Stimulated activated naive CD4-positive, alpha-beta T cell treated with Interleukin-2 at 50 U/mL for 16 hours (primary cell): ENCODE results near the gene SORCS2.

Source experiments
- DNase-seq: peaks from one replicate; lab custom pipeline; 2025; lab: John Stamatoyannopoulos, UW

Gene SORCS2

DNA sequence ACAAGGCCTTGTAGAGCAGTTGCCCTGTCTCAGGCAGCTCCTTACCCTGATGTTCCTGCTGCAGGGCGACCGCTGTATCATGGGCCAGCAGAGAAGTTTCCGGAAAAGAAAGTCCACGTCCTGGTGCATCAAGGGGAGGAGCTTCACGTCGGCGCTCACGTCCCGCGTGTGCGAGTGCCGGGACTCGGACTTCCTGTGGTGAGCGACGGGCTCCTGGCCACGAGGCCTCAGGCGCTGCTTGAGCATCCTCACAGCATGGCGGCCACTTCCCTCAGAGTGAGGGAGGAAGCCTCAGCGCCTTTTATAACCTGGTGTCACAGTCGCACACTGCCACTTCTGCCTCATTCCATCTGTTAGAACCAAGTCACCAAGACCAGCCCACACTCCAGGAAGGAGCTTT lies 521.8 kb downstream of the SORCS2 start:
- DNase-seq = no peak

DNA sequence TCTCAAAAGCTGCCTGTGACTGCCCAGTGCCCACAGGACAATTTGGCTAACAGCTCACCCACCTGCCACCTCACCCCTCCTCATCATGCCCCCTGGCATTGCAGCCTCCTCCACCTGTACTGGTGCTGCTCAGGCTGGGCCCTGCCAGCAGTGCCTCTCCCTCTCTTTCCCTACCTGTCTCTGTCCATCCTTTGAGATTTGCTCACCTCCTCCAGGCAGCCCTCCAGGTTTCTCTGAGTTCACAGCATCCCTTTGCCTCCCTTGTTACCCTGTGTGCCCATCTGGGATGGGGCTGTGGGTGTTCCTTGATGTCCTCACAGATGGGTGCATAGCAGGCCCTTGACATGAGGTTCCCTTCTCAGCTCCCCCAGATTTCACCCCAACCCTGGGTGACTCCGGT lies 522.4 kb downstream of the SORCS2 start:
- no peak for DNase-seq

- no peak for DNase-seq
Observed at GRCh38 chr4:7715271-7716009, 523.1 kb downstream of the SORCS2 start.

DNA sequence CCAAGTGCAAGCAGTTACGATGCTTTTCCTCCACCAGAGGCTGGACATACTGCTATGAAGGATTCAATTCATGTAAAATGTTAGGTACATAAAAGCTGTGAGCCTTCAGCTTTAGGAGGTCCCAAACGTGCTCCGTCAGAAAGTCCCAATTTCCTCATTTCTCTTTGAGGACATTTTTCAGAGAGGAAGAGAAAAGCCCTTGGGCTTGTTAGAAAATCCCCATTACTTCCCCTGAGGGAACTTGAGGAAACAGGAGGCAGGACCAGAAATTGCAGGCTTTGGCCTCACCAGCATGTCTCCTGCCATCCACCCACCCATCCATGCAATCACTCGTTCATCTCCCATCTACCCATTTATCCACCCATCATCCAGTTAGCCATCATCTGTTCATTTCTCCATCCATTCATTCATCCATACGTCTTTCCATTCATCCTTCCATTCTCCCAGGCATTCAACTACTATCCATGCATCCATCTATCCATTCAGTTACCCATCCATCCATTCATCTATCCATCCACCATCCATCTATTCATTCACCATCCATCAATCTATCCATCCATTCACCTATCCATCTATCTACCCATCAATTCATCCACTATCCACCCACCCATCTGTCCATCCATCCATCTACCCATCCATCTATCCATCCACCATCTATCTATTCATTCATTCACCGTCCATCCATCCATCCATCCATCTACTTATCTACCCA lies 523.8 kb downstream of the SORCS2 start:
- no peak for DNase-seq

DNA sequence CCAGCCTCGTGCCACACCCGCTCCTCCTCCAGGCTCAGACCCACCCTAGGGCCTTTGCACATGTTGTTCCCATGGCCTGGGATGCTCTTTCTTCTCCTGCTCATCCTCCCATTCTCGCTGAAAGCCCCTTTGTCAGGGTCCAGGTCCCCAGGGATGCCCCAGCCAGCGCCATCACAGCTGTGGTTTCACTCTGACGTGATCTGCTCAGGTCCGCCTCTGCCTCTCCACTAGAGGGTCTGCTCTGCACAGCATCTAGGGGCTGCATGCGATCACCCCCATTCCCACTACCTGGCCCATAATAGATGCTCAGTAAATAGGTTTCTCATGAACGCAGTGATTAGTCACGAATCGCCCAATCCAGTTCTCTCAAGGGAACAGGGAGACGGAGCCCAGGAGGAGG lies 524.8 kb downstream of the SORCS2 start:
- DNase-seq = no peak

- no peak for DNase-seq
Observed at GRCh38 chr4:7717946-7718490, 525.7 kb downstream of the SORCS2 start.

- DNase-seq = peak; percentile 45
Observed at GRCh38 chr4:7719354-7720174, 527.2 kb downstream of the SORCS2 start.

- no peak for DNase-seq
Observed at GRCh38 chr4:7721984-7722551, 529.7 kb downstream of the SORCS2 start.

DNA sequence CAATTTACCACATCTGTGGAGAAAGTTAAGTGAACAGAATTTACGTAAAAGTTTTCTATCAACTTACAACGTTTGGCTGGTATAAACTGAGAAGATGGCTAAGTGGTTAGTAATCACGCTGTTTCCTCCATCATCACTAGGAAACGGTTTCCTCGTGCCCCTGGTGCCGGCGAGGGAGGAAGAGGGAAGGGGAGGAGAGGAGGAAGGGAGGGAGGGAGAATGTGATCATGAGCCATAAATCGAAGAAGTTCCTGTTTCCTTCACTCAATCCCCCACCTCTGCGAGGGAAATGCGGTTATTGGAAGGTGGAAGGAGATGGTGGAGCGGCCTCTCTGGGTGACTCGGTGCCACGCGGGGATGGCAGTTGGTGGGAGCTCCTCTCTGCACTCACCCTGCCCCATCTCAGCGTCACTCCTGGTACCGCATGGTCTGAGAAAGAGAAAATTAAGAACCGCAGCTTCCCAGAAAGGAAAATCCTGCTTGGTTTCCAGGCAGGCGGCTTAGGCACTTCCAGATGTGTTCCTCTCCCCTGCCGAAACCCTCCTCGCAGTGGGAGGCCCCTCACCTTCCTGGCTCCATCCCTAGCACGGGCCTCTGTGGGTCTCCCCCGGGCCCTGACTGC lies 530.5 kb downstream of the SORCS2 start:
- no peak for DNase-seq

GRCh38 chr4:7723625-7724024 lies 531.3 kb downstream of the SORCS2 start:
- no peak for DNase-seq

DNA sequence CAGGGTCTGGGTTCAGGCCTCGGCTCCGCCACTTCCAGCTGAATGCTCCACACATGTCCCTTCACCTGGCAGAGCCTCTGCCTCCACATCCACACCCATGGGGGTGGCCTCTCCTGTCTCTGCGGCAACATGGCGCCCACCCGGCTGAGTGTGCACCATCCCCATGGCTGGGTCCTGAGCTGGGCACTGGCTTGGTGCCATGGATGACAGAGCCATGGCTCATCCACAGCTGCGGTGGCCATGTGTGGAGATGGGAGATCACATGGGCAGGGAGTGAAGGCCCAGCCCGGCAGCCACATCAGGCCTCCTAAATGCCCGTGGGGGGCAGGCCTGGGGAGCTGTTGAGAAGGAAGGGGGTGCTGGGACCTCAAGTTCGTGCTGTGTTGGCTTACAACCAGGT lies 533.6 kb downstream of the SORCS2 start:
- no peak for DNase-seq

DNA sequence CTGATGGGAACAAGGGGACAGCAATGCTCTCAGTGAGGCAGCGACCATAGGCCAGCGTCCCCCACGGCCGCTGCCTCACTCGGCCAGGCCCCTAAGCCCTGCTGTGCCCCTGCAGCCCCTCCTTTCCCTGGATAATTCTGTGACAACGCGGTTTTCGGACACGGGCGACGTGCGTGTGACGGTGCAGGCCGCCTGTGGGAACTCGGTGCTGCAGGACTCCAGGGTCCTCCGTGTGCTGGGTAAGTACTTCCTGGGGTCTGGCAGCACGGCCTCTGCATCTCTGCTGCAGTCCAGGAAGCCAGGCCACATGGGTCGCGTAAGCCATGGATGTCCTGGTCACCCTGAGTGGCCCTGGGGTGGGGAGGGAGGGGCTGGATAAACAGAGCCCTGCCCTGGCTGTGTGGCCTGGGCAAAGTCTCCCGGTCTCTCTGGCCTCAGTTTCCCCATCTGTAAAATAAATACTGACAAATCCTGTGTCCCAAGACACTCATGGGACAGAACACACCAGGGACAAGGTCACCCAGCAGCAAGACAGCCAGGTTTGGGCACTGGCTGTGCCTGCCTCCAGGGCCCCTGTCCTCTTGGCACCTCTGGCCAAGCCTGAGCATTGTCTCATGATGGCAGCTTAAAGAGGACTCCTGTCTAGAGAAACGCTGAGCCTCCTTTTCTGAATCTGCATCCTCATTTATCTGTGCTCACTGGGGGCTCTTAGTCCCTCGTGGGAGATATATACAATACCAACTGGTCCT lies 534.5 kb downstream of the SORCS2 start:
- DNase-seq = no peak

DNA sequence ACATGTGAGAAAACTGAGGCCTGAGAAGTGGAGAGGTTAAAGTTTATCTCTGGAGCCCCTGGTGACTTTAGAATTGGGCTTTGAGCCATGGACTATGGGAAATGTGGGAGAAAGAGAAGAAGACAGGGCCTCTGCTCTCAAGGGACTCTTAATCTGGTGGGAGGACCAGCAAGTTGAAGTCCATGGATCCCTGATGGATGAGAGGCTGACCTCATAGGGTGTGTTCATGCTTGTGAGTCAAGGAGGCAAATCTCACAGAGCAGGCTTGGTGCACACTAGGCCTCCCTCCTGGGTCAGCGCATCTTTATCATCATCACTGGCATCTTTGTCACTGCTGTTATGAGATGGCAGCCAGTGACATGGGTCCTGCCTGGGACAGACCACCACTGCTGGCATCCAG lies 535.4 kb downstream of the SORCS2 start:
- no peak for DNase-seq

DNA sequence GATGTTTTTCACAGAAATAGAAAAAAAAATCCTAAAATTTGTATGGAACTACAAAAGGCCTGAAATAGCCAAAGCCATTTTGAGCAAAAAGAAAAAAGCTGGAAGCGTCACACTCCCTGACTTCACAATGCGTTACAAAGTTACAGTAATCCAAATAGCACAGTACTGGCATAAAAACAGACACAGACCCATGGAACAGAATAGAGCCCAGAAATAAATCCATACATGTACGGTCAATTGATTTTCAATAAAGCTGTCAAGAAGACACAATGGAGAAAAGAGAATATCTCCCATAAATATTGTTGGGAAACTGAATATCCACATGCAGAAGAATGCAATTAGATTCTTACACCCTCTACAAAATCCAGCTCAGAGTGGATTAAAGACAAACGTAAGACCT lies 539.1 kb downstream of the SORCS2 start:
- DNase-seq = no peak

- no peak for DNase-seq
Observed at GRCh38 chr4:7732263-7732662, 539.9 kb downstream of the SORCS2 start.

DNA sequence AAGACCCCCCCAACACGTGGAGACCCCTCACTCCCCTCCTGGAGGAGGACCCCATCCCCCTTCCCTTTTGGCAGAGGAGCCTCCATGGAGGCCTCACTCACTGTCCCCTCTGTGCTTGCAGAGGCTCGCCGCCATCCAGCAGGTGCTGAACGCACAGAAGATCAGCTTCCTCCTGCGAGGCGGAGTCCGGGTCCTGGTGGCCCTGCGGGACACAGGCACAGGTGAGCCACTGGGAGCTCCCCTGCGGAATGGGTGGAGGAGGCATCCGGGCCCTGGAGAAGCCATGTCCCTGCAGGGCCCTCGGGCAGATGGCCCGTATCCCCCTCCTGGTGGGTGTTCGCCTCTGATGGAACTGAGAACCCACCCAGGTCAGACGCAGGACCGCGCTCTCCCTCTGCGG lies 540.9 kb downstream of the SORCS2 start:
- DNase-seq = no peak

GRCh38 chr4:7733801-7734650 lies 541.7 kb downstream of the SORCS2 start:
- DNase-seq = no peak

GRCh38 chr4:7734651-7735260 lies 542.4 kb downstream of the SORCS2 start:
- no peak for DNase-seq

GRCh38 chr4:7735395-7735794 lies 543.1 kb downstream of the SORCS2 start:
- DNase-seq = no peak

DNA sequence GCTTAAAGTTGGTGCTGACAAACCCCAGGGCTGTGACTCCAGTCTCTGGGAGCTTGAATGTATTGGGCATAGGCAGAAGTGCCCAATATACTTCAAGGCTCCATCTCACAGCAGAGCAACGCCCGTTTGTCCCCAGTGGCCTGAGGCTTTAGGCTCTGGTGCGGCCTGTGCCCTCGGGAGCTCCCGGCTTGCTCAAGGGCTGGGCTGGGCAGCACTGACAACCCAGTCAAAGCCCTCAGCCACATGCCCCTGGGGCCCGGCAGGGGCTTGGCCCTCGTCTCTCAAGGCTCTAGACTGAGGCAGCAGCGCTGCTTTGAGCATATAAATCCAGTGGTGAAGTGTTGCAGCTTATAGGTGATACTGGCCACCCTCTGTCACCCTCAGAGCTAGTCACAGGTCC lies 543.6 kb downstream of the SORCS2 start:
- DNase-seq = no peak
